SK-N-SH treated with all-trans-retinoic acid at 6 μM for 48 hours (cell line): ENCODE results near the gene UGT1A3.

Source experiments
- ATAC-seq: fragments of 200-7000 bp; cut with Tn5 transposase; 3 replicates; pipeline ENCODE4 v1.9.1; 2020; ENCODE audit warnings: mild to moderate bottlenecking, moderate library complexity
- ARNTL ChIP-seq: fragments of 450-650 bp; formaldehyde crosslinking; IDR thresholded peaks from 2 replicates; pipeline ENCODE4 v1.5.0; 2020; ENCODE audit warnings: low read depth, mild to moderate bottlenecking, moderate library complexity, borderline replicate concordance
- CREB5 ChIP-seq: fragments of 250-450 bp; sonication (Bioruptor Pico); IDR thresholded peaks from 2 replicates; pipeline ENCODE4 v1.5.1; 2020; ENCODE audit warnings: low read depth, mild to moderate bottlenecking, moderate library complexity
- CSDC2 ChIP-seq: fragments of 250-450 bp; sonication (Bioruptor Pico); IDR thresholded peaks from 2 replicates; pipeline ENCODE4 v1.5.0; 2020; ENCODE audit warnings: mild to moderate bottlenecking, moderate library complexity
- CSRNP3 ChIP-seq: fragments of 250-450 bp; sonication (Bioruptor Pico); IDR thresholded peaks from 2 replicates; pipeline ENCODE4 v1.5.1; 2021; ENCODE audit warnings: mild to moderate bottlenecking, moderate library complexity
- ESRRG ChIP-seq: fragments of 250-450 bp; sonication (Bioruptor Pico); IDR thresholded peaks from 2 replicates; pipeline ENCODE4 v1.6.1; 2021; ENCODE audit warnings: mild to moderate bottlenecking
- ISL1 ChIP-seq: fragments of 250-450 bp; sonication (Bioruptor Pico); IDR thresholded peaks from 2 replicates; pipeline ENCODE4 v2.1.2; 2022; ENCODE audit warnings: mild to moderate bottlenecking, moderate library complexity
- OSR1 ChIP-seq: fragments of 250-450 bp; sonication (Bioruptor Pico); IDR thresholded peaks from 2 replicates; pipeline ENCODE4 v1.8.0; 2022; ENCODE audit warnings: moderate library complexity, mild to moderate bottlenecking, inconsistent platforms
- PATZ1 ChIP-seq: fragments of 250-450 bp; sonication (Bioruptor Pico); IDR thresholded peaks from 2 replicates; pipeline ENCODE4 v1.8.0; 2020; ENCODE audit warnings: mild to moderate bottlenecking, moderate library complexity, borderline replicate concordance
- POU6F1 ChIP-seq: fragments of 250-450 bp; sonication (Bioruptor Pico); IDR thresholded peaks from 2 replicates; pipeline ENCODE4 v1.8.0; 2021; ENCODE audit warnings: low read depth, mild to moderate bottlenecking, moderate library complexity, borderline replicate concordance
- PPARA ChIP-seq: fragments of 250-450 bp; sonication (Bioruptor Pico); IDR thresholded peaks from 2 replicates; pipeline ENCODE4 v1.5.0; 2020; ENCODE audit warnings: mild to moderate bottlenecking, borderline replicate concordance
- RARB ChIP-seq: fragments of 250-450 bp; sonication (Bioruptor Pico); IDR thresholded peaks from 2 replicates; pipeline ENCODE4 v1.8.0; 2021; ENCODE audit warnings: mild to moderate bottlenecking, moderate library complexity
- SNAI2 ChIP-seq: fragments of 250-450 bp; sonication (Bioruptor Pico); IDR thresholded peaks from 2 replicates; pipeline ENCODE4 v1.5.0; 2020; ENCODE audit warnings: mild to moderate bottlenecking, moderate library complexity
- TOX ChIP-seq: fragments of 250-450 bp; sonication (Bioruptor Pico); IDR thresholded peaks from 2 replicates; pipeline ENCODE4 v1.8.0; 2021; ENCODE audit warnings: mild to moderate bottlenecking, moderate library complexity, borderline replicate concordance
- TSHZ2 ChIP-seq: fragments of 250-450 bp; sonication (Bioruptor Pico); IDR thresholded peaks from 2 replicates; pipeline ENCODE4 v1.5.0; 2020; ENCODE audit warnings: mild to moderate bottlenecking, moderate library complexity
- ZC3H10 ChIP-seq: fragments of 250-450 bp; sonication (Bioruptor Pico); IDR thresholded peaks from 2 replicates; pipeline ENCODE4 v1.5.1; 2021; ENCODE audit warnings: mild to moderate bottlenecking, moderate library complexity
- ZFP3 ChIP-seq: fragments of 250-450 bp; sonication (Bioruptor Pico); IDR thresholded peaks from 2 replicates; pipeline ENCODE4 v1.5.0; 2020; ENCODE audit warnings: mild to moderate bottlenecking, moderate library complexity
- ZNF565 ChIP-seq: fragments of 450-650 bp; formaldehyde crosslinking; conservative IDR thresholded peaks from 2 replicates; pipeline ENCODE4 v1.5.0; 2020; ENCODE audit warnings: low read depth, mild to moderate bottlenecking, moderate library complexity
- ZNF70 ChIP-seq: fragments of 450-650 bp; formaldehyde crosslinking; IDR thresholded peaks from 2 replicates; pipeline ENCODE4 v1.5.0; 2020; ENCODE audit warnings: mild to moderate bottlenecking, moderate library complexity

The UGT1A3 gene

GRCh38 chr2:233702238-233702637 is 26.6 kb upstream of the UGT1A3 start:
- TF ChIP-seq ZFP3 (CRISPR knock-in tag) (no peak), ESRRG (CRISPR knock-in tag) (no peak), PPARA (CRISPR knock-in tag) (no peak), CREB5 (CRISPR knock-in tag) (no peak), ZC3H10 (CRISPR knock-in tag) (no peak), POU6F1 (CRISPR knock-in tag) (no peak), CSDC2 (CRISPR knock-in tag) (no peak), ARNTL (CRISPR knock-in tag) (no peak), OSR1 (CRISPR knock-in tag) (no peak), TSHZ2 (CRISPR knock-in tag) (no peak), TOX (CRISPR knock-in tag) (no peak)
- TF ChIP-seq, all 23 proteins: peak for 0
- ATAC-seq: no peak

GRCh38 chr2:233705911-233706506 is 22.8 kb upstream of the UGT1A3 start:
- TF ChIP-seq RARB (CRISPR knock-in tag): no peak
- no peak for TF ChIP-seq PATZ1 (CRISPR knock-in tag)
- no peak for TF ChIP-seq TOX (CRISPR knock-in tag)
- TF ChIP-seq PPARA (CRISPR knock-in tag): no peak
- TF ChIP-seq ESRRG (CRISPR knock-in tag): no peak
- TF ChIP-seq POU6F1 (CRISPR knock-in tag): no peak
- no peak for TF ChIP-seq ISL1
- TF ChIP-seq TSHZ2 (CRISPR knock-in tag): no peak
- TF ChIP-seq ZNF70 (CRISPR knock-in tag): no peak
- TF ChIP-seq ZNF565 (CRISPR knock-in tag): no peak
- no peak for TF ChIP-seq CSRNP3 (CRISPR knock-in tag)
- no peak for TF ChIP-seq SNAI2 (CRISPR knock-in tag)
- no peak for TF ChIP-seq OSR1 (CRISPR knock-in tag)
- ATAC-seq: no peak
